HT1080 (cell line): Measurements from ENCODE around the gene TUBGCP4. TPM values are rescaled to one million over a fixed set of nuclear protein-coding genes. Genes with fewer than 3 reads are reported as not detected.

Experiments used
- total RNA-seq: library from RNA; depleted of rRNA; stranded (reverse); fragments of >200 nt; shearing (Covaris generic); gene quantifications from 2 replicates; pipeline ENCODE4 v1.2.3, GENCODE V29; 2014; rRNA removed

TUBGCP4 gene
- total RNA-seq, 1 experiment from 2014 or later: 23.4 TPM

Other genes with a start within 250 kb of the TUBGCP4 start
- 19.6 and 27.4 TPM in 2 replicates for gene TMEM62, start 237.5 kb upstream of the TUBGCP4 start, total RNA-seq
- gene CCNDBP1, start 185.7 kb upstream of the TUBGCP4 start, total RNA-seq: 41.6 and 42.7 TPM in 2 replicates
- not detected in 2 replicates for gene EPB42, start 150.1 kb upstream of the TUBGCP4 start, total RNA-seq
- 0.20 and 0.98 TPM in 2 replicates for gene TGM5, start 104.2 kb upstream of the TUBGCP4 start, total RNA-seq
- gene TGM7, start 68.8 kb upstream of the TUBGCP4 start, total RNA-seq: not detected in 2 replicates
- 10.5 and 11.6 TPM in 2 replicates for gene LCMT2, start 40.5 kb upstream of the TUBGCP4 start, total RNA-seq
- 17.9 and 23.0 TPM in 2 replicates for gene ZSCAN29, start 58 bp upstream of the TUBGCP4 start, total RNA-seq
- 23.1 and 23.4 TPM in 2 replicates for gene TP53BP1, start 122.1 kb downstream of the TUBGCP4 start, total RNA-seq
- 1.4 and 1.7 TPM in 2 replicates for gene MAP1A, start 146.5 kb downstream of the TUBGCP4 start, total RNA-seq
- gene PPIP5K1, start 219.1 kb downstream of the TUBGCP4 start, total RNA-seq: 4.1 and 6.7 TPM in 2 replicates
- gene CKMT1B, start 222.9 kb downstream of the TUBGCP4 start, total RNA-seq: 0.20 and 0.27 TPM in 2 replicates
- not detected in 2 replicates for gene STRC, start 247.7 kb downstream of the TUBGCP4 start, total RNA-seq